NCI-H2227 treated with DMSO at 0.1 percent for 48 hours (cell line): Measurements from ENCODE around the gene SEMA4B.
"Not testable (repeated sequence)": the region's sequence is repeated elsewhere in the genome, so short reads cannot be mapped to it uniquely, and the experiment has no call there.

Experiments used
- DNase-seq: peaks from one replicate; lab custom pipeline; 2025; lab: John Stamatoyannopoulos, UW

SEMA4B gene

GRCh38 chr15:90261811-90262210, 60.7 kb downstream of the SEMA4B start:
- DNase-seq = no peak

DNA sequence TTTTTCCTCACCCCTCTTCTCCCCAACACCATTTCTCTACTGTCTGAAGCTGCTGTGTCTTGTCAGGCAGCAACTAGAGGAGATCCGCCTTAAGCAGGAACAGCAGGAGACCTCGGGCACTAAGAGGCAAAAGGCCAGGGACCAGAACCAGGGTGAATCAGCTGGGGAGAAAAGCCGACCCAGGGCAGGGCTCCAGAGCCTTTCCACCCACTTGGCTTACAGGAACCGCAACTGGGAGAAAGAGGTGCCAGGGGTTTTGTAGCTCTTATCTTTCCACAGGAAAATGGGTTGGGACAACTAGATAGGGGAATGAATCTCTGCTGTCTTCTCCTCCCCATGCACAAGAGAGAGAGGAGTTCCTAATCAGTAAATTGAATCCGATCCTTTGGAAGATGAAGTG, 61.3 kb downstream of the SEMA4B start:
- no peak for DNase-seq

- DNase-seq = no peak
Observed at GRCh38 chr15:90264671-90265070, 63.5 kb downstream of the SEMA4B start.

DNA sequence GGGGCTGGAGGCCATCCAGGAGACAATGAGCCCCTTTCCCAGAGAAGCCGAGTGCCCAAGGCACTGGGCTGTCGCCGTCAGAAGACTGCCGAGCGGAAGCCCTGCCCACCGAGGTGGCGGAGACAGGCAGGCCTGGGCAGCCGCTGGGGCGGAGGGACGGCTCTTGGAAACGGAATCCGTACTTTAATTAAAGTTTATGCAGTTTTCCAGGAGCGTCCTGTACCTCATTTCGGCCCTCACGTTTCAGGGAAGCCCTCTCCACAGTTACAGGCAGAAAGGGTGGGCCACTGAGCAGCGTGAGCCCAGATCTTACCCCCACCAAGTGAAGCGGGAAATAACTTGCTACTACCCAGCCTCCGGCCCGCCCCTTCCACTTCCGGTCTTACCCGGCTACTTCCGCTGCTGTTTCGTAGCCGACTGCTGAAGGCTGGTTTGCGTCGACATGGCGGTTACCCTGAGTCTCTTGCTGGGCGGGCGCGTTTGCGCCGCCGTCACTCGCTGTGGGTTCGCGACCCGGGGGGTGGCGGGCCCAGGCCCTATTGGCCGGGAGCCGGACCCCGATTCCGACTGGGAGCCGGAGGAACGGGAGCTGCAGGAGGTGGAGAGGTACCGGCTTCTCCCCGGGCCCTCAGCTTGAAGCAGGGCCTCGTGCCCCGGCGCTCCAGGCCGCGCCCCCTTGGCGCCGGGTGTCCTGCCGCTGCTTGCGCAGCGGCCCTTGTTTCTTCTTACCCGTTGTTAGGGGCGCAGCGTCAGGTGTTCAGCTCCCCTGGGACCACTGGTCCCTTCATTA, 64.3 kb downstream of the SEMA4B start, which contains the start of gene NGRN:
NGRN (plus strand) TSS at position 402 of the 790 bp plus-strand sequence; CDS start at position 443, 41 bp downstream.
- DNase-seq = peak; percentile 85

- DNase-seq = peak; percentile 45
Observed at GRCh38 chr15:90266061-90266431, 64.9 kb downstream of the SEMA4B start.

DNA sequence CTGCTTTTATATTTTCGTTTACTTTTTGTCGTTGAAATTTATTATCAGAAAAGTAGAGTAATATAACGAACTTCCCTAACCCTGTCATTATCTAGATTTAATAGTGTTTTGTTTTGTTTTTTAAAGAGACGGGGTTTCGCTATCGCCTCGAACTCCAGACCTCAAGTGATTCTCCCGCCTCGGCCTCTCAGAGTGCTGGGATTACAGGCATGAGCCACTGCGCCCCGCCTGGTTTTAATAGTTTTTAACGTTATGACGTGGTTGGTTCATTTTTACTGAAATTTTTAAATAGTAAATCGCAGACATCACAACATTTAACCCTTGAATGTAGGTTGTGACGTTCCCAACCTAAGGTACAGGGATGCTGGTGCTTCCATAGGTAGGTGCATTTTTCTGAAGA, 65.4 kb downstream of the SEMA4B start:
- DNase-seq = no peak

DNA sequence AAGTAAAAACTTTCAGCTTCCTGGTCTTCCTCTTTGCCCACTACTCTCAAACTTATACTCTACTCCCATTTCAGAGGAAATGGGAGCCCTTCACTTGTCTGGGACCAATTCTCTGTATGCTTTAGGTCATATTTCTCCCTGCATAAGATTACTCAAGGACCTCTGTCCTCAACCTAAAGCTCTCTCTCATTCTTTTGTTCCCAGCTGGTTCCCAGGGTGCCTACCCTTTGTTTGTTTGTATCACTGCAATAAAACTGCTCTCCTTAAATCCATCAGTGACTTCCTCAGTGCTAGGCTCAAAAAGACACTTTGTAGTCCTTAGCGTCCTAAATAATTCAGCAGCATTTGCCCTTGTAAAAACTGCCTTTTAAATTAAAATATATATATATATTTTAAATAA, 67.3 kb downstream of the SEMA4B start:
- DNase-seq = no peak

DNA sequence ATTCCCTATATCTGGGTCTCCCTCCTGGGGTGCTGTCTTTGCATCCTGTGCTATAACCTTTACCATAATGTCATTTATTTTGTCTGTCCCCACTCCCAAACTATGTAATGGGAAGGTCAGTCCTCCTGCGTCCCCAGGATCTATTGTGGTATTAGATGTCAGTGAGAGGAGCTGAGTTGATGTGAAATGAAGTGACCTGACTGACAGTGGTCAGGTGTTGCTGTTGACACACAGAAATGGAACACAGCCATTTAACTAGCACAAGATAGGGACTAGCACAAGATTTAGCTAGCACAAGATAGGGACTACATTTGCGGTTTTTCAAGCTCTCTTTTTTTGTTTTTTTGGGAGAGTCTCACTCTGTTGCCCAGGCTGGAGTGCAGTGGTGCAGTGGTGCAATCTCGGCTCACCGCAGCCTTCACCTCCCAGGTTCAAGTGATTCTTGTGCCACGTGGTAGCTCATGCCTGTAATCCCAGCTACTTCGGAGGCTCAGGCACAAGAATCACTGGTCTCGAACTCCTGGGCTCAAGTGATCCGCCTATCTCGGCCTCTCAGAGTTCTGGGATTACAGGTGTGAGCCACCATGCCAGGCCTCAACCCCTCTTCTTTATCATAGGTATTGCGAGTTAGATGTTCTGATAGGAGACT, 69.5 kb downstream of the SEMA4B start:
- no peak for DNase-seq

DNA sequence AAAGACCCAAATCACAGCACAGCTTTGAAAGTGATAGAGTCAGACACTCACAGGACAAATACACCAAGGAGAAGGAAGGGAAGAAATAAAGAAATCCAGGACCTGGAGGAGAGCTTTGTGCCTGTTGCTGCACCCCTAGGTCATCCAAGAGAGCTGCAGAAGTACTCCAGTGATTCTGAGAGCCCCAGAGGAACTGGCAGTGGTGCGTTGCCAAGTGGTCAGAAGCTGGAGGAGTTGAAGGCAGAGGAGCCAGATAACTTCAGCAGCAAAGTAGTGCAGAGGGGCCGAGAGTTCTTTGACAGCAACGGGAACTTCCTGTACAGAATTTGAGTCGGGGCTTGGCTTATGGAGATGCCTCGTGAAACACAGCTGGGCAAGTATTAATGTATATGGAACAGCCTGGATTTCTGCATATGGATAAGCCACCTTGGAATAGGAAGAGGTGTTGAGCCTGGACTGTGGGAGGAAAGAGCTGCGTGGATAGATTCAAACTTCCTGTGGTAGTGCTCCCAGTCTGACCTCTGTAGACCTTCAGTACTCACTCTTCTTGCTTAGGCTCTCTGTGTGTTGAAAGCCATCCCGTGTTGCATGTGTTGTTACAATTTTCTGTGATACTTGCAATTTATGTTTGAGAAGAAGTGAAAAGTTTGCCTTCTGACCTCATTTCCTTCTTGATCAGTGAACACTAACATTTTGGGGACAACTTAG, 70.5 kb downstream of the SEMA4B start:
- no peak for DNase-seq

- not testable (repeated sequence) for DNase-seq
Observed at GRCh38 chr15:90278467-90278866, 77.3 kb downstream of the SEMA4B start.
